ENCODE data around the gene RAMP1.
A peak's percentile ranks its signal among the peaks of the same experiment; 100 is the strongest.

The RAMP1 gene

GRCh38 chr2:237917696-237918374 is 58.4 kb downstream of the RAMP1 start:
- DNase-seq (ENCODE audit: low read depth): no peak

GRCh38 chr2:237919593-237919992 is 60.2 kb downstream of the RAMP1 start:
- DNase-seq (ENCODE audit: low read depth): no peak

GRCh38 chr2:237920673-237921072 is 61.2 kb downstream of the RAMP1 start:
- DNase-seq (ENCODE audit: low read depth): peak; percentile 67

- no peak for DNase-seq (ENCODE audit: low read depth)
These were observed 62.6 kb downstream of the RAMP1 start for GRCh38 chr2:237921967-237922492.

- DNase-seq (ENCODE audit: low read depth): no peak
These were observed 63.4 kb downstream of the RAMP1 start for GRCh38 chr2:237922641-237923361.

GRCh38 chr2:237923481-237924163 is 64.2 kb downstream of the RAMP1 start:
- DNase-seq (ENCODE audit: low read depth): peak; percentile 73

- DNase-seq (ENCODE audit: low read depth): no peak
These were observed 64.7 kb downstream of the RAMP1 start for GRCh38 chr2:237924164-237924534.

- no peak for DNase-seq (ENCODE audit: low read depth)
These were observed 67.7 kb downstream of the RAMP1 start for GRCh38 chr2:237927135-237927534.

GRCh38 chr2:237927986-237928385 is 68.6 kb downstream of the RAMP1 start:
- no peak for DNase-seq (ENCODE audit: low read depth)

- DNase-seq (ENCODE audit: low read depth): no peak
These were observed 70.6 kb downstream of the RAMP1 start for GRCh38 chr2:237929979-237930378.

GRCh38 chr2:237931205-237931721 is 71.8 kb downstream of the RAMP1 start:
- peak; percentile 89 for DNase-seq (ENCODE audit: low read depth)

GRCh38 chr2:237932731-237933131 is 73.3 kb downstream of the RAMP1 start:
- DNase-seq (ENCODE audit: low read depth): peak; percentile 91

GRCh38 chr2:237934186-237934585 is 74.8 kb downstream of the RAMP1 start:
- DNase-seq (ENCODE audit: low read depth): no peak

GRCh38 chr2:237935740-237936452 is 76.5 kb downstream of the RAMP1 start:
- DNase-seq (ENCODE audit: low read depth): no peak

- no peak for DNase-seq (ENCODE audit: low read depth)
These were observed 79.8 kb downstream of the RAMP1 start for GRCh38 chr2:237939251-237939650.

- DNase-seq (ENCODE audit: low read depth): no peak
These were observed 81.4 kb downstream of the RAMP1 start for GRCh38 chr2:237940828-237941227.

- no peak for DNase-seq (ENCODE audit: low read depth)
These were observed 81.8 kb downstream of the RAMP1 start for GRCh38 chr2:237941239-237941638.

GRCh38 chr2:237942513-237942899 is 83.1 kb downstream of the RAMP1 start:
- DNase-seq (ENCODE audit: low read depth): no peak

- no peak for DNase-seq (ENCODE audit: low read depth)
These were observed 84.1 kb downstream of the RAMP1 start for GRCh38 chr2:237943395-237944094.

GRCh38 chr2:237944302-237944701 is 84.9 kb downstream of the RAMP1 start:
- no peak for DNase-seq (ENCODE audit: low read depth)

- DNase-seq (ENCODE audit: low read depth): no peak
These were observed 87.0 kb downstream of the RAMP1 start for GRCh38 chr2:237946423-237946822.
